ENCODE data around the gene OR4N2.

GRCh38 chr14:19851365-19851764, 47.8 kb downstream of the OR4N2 start:
- TF ChIP-seq CTCF (conservative IDR thresholded peaks at IDR 0.05; ENCODE audit: low read length) (no peak), EZH2phosphoT487 (IDR thresholded peaks at IDR 0.05; ENCODE audit: borderline replicate concordance, low read depth, low read length) (no peak)

Data from OCI-LY7 (cell line).